ENCODE data around the gene KCNK7. TPM values are rescaled to one million over a fixed set of nuclear protein-coding genes. Genes with fewer than 3 reads are reported as not detected.

The KCNK7 gene
- total RNA-seq, 1 donor from 2014 or later, result 0.43 TPM

DNA sequence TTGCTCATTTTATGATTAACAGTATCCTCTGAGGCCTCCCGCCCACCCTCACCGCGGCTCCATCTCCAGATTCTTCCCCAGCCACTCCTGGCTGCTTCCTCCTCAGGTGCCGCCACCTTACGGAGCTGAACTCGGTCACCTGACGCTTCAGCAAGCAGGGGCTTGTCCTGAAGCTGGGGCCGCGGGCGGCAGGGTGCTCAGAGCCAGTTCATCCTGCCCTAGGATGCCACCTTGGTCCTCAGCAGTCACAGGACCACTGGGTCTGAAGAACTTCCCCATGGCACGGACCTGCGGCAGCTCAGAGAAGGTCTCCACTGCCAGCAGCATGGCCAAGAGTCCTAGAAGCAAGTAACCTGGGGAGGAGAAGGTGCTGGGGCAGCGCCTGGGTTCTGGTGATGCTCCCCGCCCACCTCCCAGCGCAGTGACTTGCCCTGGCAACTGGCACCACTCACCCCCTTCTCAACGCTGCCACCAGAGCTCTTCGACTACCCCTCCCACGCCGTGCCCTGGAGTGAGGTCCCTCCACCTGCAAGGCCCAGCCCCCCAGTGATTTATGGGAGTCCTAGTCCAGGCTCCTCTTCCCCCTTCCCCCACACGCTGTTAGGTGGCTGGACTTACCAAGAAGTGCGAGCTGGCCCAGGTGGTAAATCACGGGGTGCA, 2.6 kb downstream of the KCNK7 start:
- DNase-seq (ENCODE audit: missing footprints) (peak; percentile 52), ATAC-seq (no peak)
- intact Hi-C loops (cut with DNase I), result no loop called here

DNA sequence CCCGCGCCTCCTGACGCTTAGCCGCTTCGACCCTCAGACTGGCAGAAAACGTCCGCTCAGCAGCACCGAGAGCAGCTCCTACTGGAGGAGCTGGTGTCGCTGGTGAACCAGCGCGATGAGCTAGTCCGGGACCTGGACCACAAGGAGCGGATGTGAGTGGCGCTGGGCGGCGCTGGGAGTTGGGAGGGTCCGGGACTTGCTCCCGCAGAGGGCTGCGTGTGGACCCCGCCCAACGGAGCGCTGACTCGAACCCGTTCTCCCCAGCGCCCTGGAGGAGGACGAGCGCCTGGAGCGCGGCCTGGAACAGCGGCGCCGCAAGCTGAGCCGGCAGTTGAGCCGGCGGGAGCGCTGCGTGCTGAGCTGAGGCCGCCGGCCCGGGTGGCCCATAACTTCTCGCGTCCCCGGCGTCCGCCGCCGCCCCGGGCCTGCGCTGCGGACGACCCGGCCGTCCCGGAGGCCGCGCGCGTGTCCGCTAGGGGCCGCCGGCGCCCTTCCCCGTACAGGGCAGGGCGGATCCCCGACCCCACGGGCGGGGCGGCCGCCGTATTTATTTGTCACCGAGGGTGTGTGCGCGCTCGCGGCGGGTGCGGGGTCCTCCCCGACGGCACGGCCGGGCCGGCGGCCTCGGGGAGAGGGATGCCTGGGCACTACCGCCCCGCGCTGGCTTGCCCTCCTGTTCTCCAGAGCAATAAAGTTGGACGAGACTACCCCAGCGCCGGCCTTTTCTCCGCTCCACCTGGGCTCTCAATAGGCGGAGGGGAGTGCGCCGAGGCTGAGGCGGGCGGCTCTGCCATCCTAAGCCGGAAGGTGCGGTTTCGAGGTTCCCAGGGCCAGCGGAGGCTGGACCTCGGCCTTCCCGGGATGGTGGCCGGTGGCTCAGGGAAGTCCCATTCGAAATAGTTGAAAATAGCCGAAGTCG, 3.4 kb downstream of the KCNK7 start:
- intact Hi-C loops (cut with DNase I), result no loop called here
- ATAC-seq (peak; percentile 38), DNase-seq (ENCODE audit: missing footprints) (peak; percentile 65)

DNA sequence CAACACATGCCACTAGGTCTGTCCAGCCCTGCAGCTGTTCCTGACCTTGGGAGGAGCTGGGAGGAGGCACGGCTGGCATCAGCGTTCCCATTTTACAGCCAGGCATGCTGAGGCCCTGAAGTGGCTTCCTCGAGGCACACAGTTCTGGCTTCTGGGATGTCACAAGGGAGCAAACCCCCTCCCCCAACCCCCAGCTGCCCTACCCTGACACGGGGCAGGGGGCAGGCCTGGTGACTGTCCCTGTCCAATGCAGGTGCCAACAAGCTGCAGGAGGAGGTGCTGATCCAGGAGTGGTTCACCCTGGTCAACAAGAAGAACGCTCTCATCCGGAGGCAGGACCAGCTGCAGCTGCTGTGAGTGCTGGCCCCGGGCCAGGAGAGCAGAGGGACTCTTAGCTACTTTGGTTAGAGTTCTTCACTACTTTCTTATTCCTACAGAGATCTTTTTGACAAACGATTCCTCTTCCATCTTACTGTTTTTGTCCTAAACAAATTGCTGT, 5.3 kb downstream of the KCNK7 start:
- intact Hi-C loops (cut with DNase I), result no loop called here
- ATAC-seq, result no peak

DNA sequence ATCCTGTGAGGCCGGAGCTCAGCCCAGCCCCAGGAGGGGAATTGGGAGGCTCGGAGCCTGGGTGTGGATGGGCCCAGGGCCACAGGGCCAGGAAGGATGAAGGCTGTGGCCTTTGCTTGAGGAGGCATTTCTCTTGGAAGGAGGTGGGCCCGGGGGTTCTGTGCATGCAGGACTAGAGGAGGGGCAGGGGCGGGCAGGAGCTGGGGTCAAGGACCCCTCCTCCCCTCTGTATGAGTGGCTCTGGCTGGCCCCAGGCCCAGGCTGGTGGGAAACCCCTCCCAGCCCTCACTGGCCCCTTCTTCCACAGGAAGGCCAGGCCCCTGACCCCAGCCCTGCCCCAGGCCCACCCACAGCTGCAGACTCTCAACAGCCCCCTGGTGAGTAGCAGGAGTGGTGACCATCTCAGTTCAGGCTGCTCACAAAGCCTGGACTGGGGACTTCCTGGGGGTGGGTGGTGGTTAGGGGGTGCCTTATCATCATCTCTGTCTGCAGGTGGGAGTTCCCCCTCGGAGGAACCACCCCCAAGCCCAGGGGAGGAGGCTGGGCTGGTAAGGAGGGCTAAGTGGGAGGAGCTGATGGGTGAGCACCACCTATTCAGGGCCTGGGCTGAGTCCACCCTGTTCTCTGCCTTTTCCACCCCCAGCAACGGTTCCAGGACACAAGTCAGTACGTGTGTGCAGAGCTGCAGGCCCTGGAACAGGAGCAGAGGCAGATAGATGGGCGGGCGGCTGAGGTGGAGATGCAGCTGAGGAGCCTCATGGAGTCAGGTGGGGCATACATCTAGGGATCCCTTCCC, 6.0 kb downstream of the KCNK7 start:
- no peak for ATAC-seq
- intact Hi-C loops (cut with DNase I), result loop anchor here (2.0 kb wide), 1 partner anchor 49 kb away; no protein-coding TSS in a partner anchor

More for the DNA sequence above, 5.3 kb downstream of the KCNK7 start:
- DNase-seq (ENCODE audit: missing footprints), result peak; percentile 72

DNA sequence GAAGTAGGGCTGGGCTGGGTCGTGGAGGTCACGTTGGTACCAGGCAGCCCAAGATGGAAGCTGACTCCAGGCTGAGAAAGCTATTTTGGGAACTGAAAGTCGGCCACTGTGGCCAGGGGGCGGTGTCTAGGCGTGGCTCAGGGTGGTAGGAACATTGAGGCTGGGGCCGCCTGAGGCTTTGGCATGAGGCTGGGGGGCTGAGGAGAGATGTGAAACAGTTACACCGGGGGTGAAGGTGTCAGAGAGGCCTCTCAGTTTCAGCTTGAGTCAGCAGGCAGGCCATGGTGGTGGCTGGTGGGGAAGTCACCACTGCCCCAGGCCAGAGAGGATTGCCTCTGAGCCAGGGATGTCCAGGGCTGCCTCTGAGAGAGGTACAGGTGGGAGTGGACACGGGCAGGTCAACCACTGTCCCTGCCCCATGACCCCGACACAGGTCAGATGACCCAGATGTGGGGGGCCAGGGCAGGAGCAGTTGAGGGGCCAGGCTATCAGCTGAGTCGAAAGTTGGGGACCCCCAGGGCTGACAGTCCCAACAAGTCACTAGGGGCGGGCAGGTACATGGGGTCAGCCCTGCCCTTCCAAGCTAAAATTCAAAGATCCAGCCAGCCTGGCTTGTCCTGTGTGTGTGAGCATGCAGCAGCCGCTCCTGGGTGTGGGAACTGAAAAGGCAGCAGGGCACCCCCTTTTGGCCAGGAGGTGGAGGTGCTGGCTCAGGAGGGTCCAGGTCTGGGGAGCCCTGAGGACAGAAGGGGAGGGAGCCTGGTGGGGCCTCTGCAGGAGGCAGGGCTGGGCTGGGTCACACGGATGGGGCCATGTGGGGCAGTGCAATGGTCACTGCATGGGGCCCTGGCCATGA, 7.2 kb downstream of the KCNK7 start:
- peak; percentile 77 for DNase-seq (ENCODE audit: missing footprints)
- intact Hi-C loops (cut with DNase I), result loop anchor here (2.0 kb wide), 1 partner anchor 48 kb away; no protein-coding TSS in a partner anchor
- ATAC-seq, result peak; percentile 51

More for the DNA sequence above, 6.0 kb downstream of the KCNK7 start:
- DNase-seq (ENCODE audit: missing footprints), result peak; percentile 59

DNA sequence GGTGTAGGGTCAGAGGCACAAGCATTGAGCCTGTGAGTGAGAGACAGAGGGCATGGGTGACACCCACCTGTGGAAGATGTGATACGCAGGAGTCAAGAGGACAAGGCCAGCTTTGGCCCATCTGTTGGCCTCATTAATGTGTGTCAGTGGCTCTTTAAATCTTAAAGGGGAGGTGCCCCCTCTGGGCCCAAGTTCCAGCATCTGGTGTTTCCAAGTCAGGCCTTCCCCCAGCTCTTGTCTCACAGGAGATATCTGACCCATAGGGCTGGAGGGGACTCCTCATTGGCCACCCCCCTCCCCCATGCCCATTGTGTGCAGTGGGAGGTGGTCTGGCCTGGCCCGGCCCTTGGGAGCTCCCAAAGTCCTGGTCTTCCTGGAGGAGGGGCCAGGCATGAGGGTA, 8.9 kb downstream of the KCNK7 start:
- ATAC-seq (peak; percentile 26), DNase-seq (ENCODE audit: missing footprints) (no peak)
- intact Hi-C loops (cut with DNase I), result no loop called here

DNA sequence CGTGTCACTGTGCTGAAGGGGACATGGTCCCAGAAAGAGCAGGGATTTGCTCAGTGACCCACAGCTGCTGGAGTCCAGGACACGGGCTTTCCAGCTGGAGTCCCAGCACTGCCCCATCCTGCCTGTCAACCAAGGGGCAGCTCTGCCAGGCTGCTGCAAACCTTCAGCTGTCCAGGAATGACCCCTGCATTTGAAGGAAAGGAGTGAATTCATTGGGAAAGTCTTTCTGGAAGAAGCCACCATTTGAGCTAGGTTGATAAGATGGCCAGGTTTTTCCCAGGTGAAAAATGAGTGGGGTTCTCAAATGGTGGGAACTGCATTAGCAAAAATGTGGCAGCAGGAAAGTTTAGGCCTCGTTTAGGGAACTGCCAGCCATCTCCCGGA, 9.4 kb downstream of the KCNK7 start:
- no peak for DNase-seq (ENCODE audit: missing footprints)
- intact Hi-C loops (cut with DNase I), result no loop called here
- no peak for ATAC-seq

DNA sequence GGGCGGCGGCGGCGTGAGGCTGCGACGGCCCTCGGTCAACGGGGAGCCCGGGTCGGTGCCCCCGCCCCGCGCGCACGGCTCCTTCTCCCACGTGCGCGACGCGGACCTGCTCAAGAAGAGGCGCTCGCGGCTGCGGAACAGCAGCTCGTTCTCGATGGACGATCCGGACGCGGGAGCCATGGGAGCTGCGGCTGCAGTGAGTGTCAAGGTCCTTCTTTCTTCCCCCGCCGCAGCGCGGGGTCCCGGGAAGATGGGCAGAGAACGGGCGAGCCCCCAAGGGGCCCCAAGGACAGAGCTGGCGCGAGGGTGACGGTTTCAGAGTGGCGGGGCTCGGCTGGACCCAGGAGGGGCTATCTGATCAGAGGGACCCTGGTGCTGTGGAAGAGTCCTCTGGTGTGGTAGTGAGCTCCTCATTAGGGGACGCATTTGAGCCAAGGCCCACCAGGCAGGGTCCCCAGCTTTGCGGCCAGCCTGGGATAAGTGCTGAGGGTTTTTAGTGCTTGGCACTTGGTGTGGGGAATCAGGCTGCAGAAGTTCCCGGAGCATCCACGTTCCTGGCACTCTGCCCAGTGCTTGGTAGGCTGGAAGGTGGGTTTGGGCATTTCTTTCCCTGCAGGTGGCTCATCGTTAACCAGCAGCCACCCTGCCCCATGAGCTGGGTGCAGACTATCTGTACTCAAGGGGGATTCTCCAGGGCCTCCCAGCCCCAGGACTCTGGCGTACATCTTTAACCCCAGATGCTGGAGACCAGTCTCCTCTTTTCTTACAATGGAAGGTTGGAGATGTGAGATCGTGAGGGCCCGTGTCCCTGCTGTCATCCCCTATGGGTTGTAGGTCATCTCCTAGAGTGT, 10.0 kb downstream of the KCNK7 start:
- intact Hi-C loops (cut with DNase I), result no loop called here
- ATAC-seq, result no peak
- no peak for DNase-seq (ENCODE audit: missing footprints)

DNA sequence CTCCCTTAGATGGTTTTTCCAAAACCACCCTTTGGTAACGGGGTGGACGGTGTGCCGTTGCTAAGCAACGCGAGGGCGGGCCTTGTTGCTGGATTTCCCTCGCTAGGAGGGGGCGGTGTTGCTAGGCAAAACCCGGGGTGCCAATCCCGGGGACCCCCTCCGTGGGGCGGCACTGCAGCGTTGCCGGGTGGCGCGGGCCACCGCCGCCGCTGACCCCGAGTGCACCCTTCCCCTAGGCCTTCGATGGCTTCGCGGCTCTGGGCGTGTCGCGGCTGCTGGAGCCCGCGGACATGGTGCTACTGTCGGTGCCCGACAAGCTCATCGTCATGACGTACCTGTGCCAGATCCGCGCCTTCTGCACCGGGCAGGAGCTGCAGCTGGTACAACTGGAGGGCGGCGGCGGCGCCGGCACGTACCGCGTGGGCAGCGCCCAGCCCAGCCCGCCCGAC, 10.9 kb downstream of the KCNK7 start:
- intact Hi-C loops (cut with DNase I), result no loop called here
- ATAC-seq (no peak), DNase-seq (ENCODE audit: missing footprints) (no peak)

DNA sequence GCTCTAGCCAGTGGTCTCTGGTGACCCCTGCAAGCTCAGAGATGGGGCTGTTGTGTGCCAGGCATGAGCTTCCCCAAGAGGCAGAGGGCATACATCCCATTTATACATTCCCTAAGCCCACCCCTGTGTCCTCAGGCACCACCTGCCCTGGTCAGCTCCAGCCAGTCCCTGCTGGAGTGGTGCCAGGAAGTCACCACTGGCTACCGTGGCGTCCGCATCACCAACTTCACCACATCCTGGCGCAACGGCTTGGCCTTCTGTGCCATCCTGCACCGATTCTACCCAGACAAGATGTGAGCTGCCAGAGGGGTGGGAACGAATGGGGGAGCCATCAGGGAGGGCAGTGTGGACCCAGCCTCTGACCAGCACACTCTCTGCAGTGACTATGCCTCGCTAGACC, 11.5 kb downstream of the KCNK7 start:
- intact Hi-C loops (cut with DNase I), result no loop called here

GRCh38 chr11:65583589-65583988, 12.0 kb downstream of the KCNK7 start:
- intact Hi-C loops (cut with DNase I), result no loop called here
- no peak for ATAC-seq
- no peak for DNase-seq (ENCODE audit: missing footprints)

More for the DNA sequence above, 11.5 kb downstream of the KCNK7 start:
- ATAC-seq (no peak), DNase-seq (ENCODE audit: missing footprints) (no peak)

GRCh38 chr11:65581928-65582327, 13.7 kb downstream of the KCNK7 start:
- ATAC-seq, result no peak
- intact Hi-C loops (cut with DNase I), result no loop called here
- no peak for DNase-seq (ENCODE audit: missing footprints)

DNA sequence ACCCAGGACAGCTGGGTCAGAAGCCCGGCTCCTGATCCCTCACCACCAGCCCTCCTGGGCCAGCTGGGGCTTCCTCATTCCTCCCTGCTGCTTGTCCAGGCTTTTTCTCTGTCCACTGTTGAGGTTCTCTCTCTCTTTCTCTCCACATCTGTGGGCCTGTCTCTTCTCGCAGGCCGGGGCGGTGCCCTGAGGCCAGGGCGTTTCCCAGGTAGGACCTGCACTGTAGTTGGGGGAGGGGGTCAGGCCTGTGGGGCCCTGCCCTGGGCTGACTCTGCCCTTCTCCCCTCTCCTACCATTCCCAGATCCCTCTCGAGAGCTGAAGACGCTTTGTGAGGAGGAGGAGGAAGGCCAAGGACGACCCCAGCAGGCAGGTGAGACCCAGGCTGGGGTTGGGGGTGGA, 14.8 kb downstream of the KCNK7 start:
- no peak for ATAC-seq
- no peak for DNase-seq (ENCODE audit: missing footprints)
- intact Hi-C loops (cut with DNase I), result no loop called here

DNA sequence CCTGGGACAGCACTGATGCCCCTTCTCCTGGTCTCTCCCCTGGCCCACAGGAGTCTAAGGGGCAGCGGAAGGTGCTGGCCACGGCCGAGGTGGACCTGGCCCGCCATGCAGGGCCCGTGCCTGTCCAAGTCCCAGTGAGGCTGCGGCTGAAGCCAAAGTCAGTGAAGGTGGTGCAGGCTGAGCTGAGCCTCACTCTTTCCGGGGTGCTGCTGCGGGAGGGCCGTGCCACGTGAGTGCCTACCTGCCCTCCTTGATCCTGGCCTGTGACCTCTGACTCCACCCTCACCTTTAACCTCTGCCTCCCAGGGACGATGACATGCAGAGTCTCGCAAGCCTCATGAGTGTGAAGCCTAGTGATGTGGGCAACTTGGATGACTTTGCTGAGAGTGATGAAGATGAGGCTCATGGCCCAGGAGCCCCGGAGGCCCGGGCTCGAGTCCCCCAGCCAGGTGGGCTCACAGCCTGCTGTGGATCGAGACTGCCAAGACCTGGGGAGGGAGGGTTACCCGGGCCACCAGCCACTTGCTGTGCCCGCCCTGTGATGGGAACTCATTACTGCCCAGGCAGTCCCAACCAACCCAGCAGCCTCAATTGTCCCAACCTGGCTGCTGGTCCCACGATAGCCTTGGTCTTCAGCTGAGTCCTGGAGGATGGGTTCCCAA, 15.4 kb downstream of the KCNK7 start:
- DNase-seq (ENCODE audit: missing footprints) (no peak), ATAC-seq (no peak)
- intact Hi-C loops (cut with DNase I), result no loop called here

- no peak for ATAC-seq
- DNase-seq (ENCODE audit: missing footprints), result no peak
- intact Hi-C loops (cut with DNase I), result no loop called here
Observed at GRCh38 chr11:65579291-65579690, 16.3 kb downstream of the KCNK7 start.

DNA sequence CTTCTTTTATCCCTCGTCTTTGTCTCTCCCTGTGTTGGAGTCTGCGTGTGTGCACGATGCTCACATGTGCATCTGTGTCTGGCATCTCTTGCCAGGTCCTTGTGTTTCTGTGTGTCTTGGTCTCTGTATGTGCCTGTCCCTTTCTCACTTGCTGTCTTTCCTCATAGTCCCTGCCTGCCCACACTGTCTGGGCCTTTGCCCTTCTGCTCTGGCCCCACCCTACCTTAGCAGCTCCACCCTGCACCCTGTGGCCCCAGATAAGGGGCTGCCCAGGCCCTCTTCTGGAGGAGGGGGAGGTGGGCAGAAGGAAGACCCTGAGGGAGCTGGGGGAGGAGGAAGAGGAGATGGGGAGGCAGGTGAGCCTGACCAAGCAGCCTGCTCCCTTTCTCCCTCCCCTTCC, 16.9 kb downstream of the KCNK7 start:
- intact Hi-C loops (cut with DNase I), result no loop called here
- DNase-seq (ENCODE audit: missing footprints) (no peak), ATAC-seq (no peak)

- no peak for ATAC-seq
- intact Hi-C loops (cut with DNase I), result no loop called here
- peak; percentile 42 for DNase-seq (ENCODE audit: missing footprints)
Observed at GRCh38 chr11:65578134-65578533, 17.5 kb downstream of the KCNK7 start.
